Testis (tissue), 2 donors: Measurements from ENCODE around the gene APC2.

Experiments used
- POLR2A ChIP-seq: fragments of 450-650 bp; IDR thresholded peaks from one replicate; pipeline ENCODE4 v1.6.1; 2017; ENCODE audit warnings: antibody characterized with exemption, mild to moderate bottlenecking, moderate library complexity
- TF ChIP-seq, protein P1 (sequence below), 3 experiments: fragments of 450-650 bp in 2 of 3; fragments of 200-600 bp in 1 of 3; sonication (generic) in 1 of 3; IDR thresholded peaks; one replicate each; pipeline ENCODE4 v1.5.1; 2016 to 2019; ENCODE audit warnings: antibody characterized with exemption in 3 of 3, mild to moderate bottlenecking in 2 of 3, moderate library complexity in 1 of 3

DNA sequence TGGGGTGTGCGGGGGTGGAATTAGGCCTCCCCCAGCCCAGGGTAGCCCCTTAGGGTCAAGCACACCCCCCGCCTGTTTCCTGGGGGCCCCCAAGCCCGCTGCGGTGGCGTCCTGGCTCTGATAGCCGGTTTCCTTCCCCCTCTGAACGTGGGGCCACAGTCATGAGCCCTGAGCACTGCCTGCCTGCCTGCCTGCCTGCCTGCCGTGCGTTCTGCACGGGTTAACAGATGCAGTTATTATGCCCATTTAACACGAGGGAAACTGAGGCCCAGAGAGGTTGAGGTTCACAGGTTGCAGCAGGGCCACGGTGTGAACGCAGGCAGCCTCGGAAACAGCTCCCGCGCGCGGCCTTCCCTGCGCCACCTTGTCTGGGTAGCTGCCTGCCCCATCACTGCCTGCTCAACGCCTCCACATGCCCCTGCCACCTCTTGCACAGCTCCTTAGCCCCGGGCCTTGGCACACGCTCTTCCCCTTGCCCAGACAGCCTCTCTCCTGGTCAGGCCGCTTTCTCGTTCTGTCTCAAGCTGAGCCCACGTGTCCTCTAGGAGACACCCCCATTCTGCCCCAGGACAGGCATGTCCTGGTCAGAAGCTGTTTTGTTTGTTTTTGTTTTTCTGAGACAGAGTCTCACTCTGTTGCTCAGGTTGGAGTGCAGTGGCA, 47.4 kb upstream of the APC2 start:
- TF ChIP-seq, protein P1, sequence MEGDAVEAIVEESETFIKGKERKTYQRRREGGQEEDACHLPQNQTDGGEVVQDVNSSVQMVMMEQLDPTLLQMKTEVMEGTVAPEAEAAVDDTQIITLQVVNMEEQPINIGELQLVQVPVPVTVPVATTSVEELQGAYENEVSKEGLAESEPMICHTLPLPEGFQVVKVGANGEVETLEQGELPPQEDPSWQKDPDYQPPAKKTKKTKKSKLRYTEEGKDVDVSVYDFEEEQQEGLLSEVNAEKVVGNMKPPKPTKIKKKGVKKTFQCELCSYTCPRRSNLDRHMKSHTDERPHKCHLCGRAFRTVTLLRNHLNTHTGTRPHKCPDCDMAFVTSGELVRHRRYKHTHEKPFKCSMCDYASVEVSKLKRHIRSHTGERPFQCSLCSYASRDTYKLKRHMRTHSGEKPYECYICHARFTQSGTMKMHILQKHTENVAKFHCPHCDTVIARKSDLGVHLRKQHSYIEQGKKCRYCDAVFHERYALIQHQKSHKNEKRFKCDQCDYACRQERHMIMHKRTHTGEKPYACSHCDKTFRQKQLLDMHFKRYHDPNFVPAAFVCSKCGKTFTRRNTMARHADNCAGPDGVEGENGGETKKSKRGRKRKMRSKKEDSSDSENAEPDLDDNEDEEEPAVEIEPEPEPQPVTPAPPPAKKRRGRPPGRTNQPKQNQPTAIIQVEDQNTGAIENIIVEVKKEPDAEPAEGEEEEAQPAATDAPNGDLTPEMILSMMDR (IDR thresholded peaks at IDR 0.05), result no peak
- TF ChIP-seq POLR2A, result no peak
